Liver (tissue), 9 donors: Measurements from ENCODE around the gene PTPRN2. TPM values are rescaled to one million over a fixed set of nuclear protein-coding genes. Genes with fewer than 3 reads are reported as not detected.

ENCODE experiments used
- DNase-seq: peaks from one replicate; pipeline ENCODE4 v3.0.0-alpha.2; 2017; ENCODE audit warnings: low spot score
- H3K27ac ChIP-seq, 2 donors: one replicate each; pipeline ENCODE4 v1.7.0; 2013; ENCODE audit warnings: inconsistent platforms in 2 of 2, low read length in 2 of 2, control low read depth in 1 of 2, low read depth in 1 of 2, mild to moderate bottlenecking in 1 of 2
- H3K27me3 ChIP-seq, 4 donors: one replicate each; pipeline versions ENCODE4 v1.6.1 to v1.7.0; 2013; ENCODE audit warnings: low read length in 3 of 4, inconsistent platforms in 1 of 4, mild to moderate bottlenecking in 1 of 4, moderate library complexity in 1 of 4; ENCODE audit not compliant: control insufficient read depth in 4 of 4, insufficient read depth in 4 of 4
- H3K36me3 ChIP-seq, 4 donors: one replicate each; pipeline versions ENCODE4 v1.6.1 to v1.7.0; 2013; ENCODE audit warnings: low read length in 3 of 4, mild to moderate bottlenecking in 3 of 4, low read depth in 1 of 4, moderate library complexity in 1 of 4; ENCODE audit not compliant: control insufficient read depth in 4 of 4, insufficient read depth in 3 of 4
- H3K4me1 ChIP-seq, 4 donors: one replicate each; pipeline versions ENCODE4 v1.6.1 to v1.7.0; 2013; ENCODE audit warnings: low read length in 3 of 4, mild to moderate bottlenecking in 3 of 4, moderate library complexity in 1 of 4; ENCODE audit not compliant: control insufficient read depth in 4 of 4, insufficient read depth in 4 of 4
- H3K4me3 ChIP-seq, 3 donors: one replicate each; pipeline versions ENCODE4 v1.6.1 to v1.7.0; 2013; ENCODE audit warnings: low read length in 3 of 3, control low read depth in 1 of 3, low read depth in 1 of 3, mild to moderate bottlenecking in 1 of 3
- H3K9ac ChIP-seq, 2 donors: one replicate each; pipeline ENCODE4 v1.7.0; 2013; ENCODE audit warnings: low read length in 2 of 2, mild to moderate bottlenecking in 2 of 2, moderate library complexity in 2 of 2, control low read depth in 1 of 2, low read depth in 1 of 2
- H3K9me3 ChIP-seq, 4 donors: one replicate each; pipeline versions ENCODE4 v1.6.1 to v1.7.0; 2013; ENCODE audit warnings: low read length in 3 of 4; ENCODE audit not compliant: control insufficient read depth in 4 of 4
- ATF3 ChIP-seq: IDR thresholded peaks from 2 replicates; pipeline ENCODE4 v1.6.1; 2016; ENCODE audit warnings: antibody characterized with exemption
- CTCF ChIP-seq: fragments of 150-350 bp; IDR thresholded peaks from 2 replicates; pipeline ENCODE4 v1.5.1; 2017; ENCODE audit warnings: improper control_type of control experiment, low read depth, low read length; ENCODE audit not compliant: missing input control
- FOXA1 ChIP-seq: IDR thresholded peaks from 2 replicates; pipeline ENCODE4 v1.6.1; 2016; ENCODE audit warnings: antibody characterized with exemption
- HNF4A ChIP-seq, 2 donors: conservative IDR thresholded peaks; 2 replicates each; pipeline ENCODE4 v1.6.1; 2016; ENCODE audit warnings: antibody characterized with exemption in 2 of 2, mild to moderate bottlenecking in 2 of 2
- HNF4G ChIP-seq: IDR thresholded peaks from 2 replicates; pipeline ENCODE4 v1.6.1; 2016; ENCODE audit warnings: antibody characterized with exemption
- JUND ChIP-seq, 2 donors: IDR thresholded peaks; 2 replicates each; pipeline ENCODE4 v1.6.1; 2016; ENCODE audit warnings: antibody characterized with exemption in 2 of 2
- NR2F2 ChIP-seq: IDR thresholded peaks from 2 replicates; pipeline ENCODE4 v1.6.1; 2016; ENCODE audit warnings: antibody characterized with exemption
- REST ChIP-seq: IDR thresholded peaks from 2 replicates; pipeline ENCODE4 v1.6.1; 2016; ENCODE audit warnings: antibody characterized with exemption, mild to moderate bottlenecking
- RXRA ChIP-seq, 2 donors: IDR thresholded peaks; 2 replicates each; pipeline ENCODE4 v1.6.1; 2017 to 2018; ENCODE audit warnings: antibody characterized with exemption in 2 of 2, mild to moderate bottlenecking in 1 of 2
- SP1 ChIP-seq: IDR thresholded peaks from 2 replicates; pipeline ENCODE4 v1.6.1; 2018; ENCODE audit warnings: antibody characterized with exemption, mild to moderate bottlenecking
- WGBS: extraction: QIAGEN DNeasy Blood & Tissue Kit; methylation state at CpG from one replicate; pipeline ENCODE4 v1.1.7; 2013; 5-methylcytosine and 5-hydroxymethylcytosine counted together
- polyA plus RNA-seq, 2 donors: library from polyadenylated mRNA; stranded (reverse) in 1 of 2; unstranded in 1 of 2; fragments of 200-250 nt in 1 of 2; fragments of >200 nt in 1 of 2; fragmentation: Nextera tagmentation in 1 of 2; extraction: Ambion mirVana in 1 of 2; gene quantifications; one replicate each; pipeline versions ENCODE4 v1.2.1 to v1.2.3, GENCODE V29; 2013 to 2015
- total RNA-seq, 2 donors: library from RNA; depleted of rRNA; stranded (reverse); fragments of >200 nt; gene quantifications; one replicate each; pipeline ENCODE4 v1.2.3, GENCODE V29; 2014
- donor health status: healthy.
- donor health status: healthy.
- donor health status: healthy.
- donor health status: healthy.
- donor health status: healthy.

The PTPRN2 gene
- total and polyA plus RNA-seq, 4 donors = 0.75 to 1.9 (median 1.1) TPM

- H3K4me3 ChIP-seq = no peak overlapping the region
- no peak for DNase-seq
- H3K36me3 ChIP-seq = no peaks in the 10 kb centered on the region
- H3K9me3 ChIP-seq = peaks cover 0 to 20% (median 8%) of the 10 kb centered on the region in 4 donors
- H3K9ac ChIP-seq = no peak overlapping the region
- WGBS = 83% methylated on average over 11 of the region's 11 CpGs
- TF ChIP-seq NR2F2 = no peak
- peaks cover 0 to 3% (median 0%) of the 10 kb centered on the region in 4 donors for H3K27me3 ChIP-seq
- no peaks in the 10 kb centered on the region for H3K4me1 ChIP-seq
- no peak overlapping the region for H3K27ac ChIP-seq
Measured at GRCh38 chr7:158576050-158576762, 11.4 kb downstream of the PTPRN2 start.

GRCh38 chr7:158574308-158575036 is 13.2 kb downstream of the PTPRN2 start:
- DNase-seq = no peak
- Histone ChIP-seq H3K4me1 (no peaks in the 10 kb centered on the region), H3K27me3 (peaks cover 0 to 6% (median 3%) of the 10 kb centered on the region in 4 donors), H3K4me3 (no peak overlapping the region), H3K36me3 (no peaks in the 10 kb centered on the region), H3K9ac (no peak overlapping the region), H3K9me3 (peaks cover 0 to 5% (median under 1%) of the 10 kb centered on the region in 4 donors), H3K27ac (no peak overlapping the region)
- TF ChIP-seq HNF4G = no peak
- TF ChIP-seq HNF4A (conservative IDR thresholded peaks at IDR 0.05) = no peak
- TF ChIP-seq REST = no peak
- WGBS = 79% methylated on average over 8 of the region's 8 CpGs

- H3K27me3 ChIP-seq = peaks cover 0 to 6% (median 3%) of the 10 kb centered on the region in 4 donors
- H3K36me3 ChIP-seq = no peaks in the 10 kb centered on the region
- H3K9ac ChIP-seq = no peak overlapping the region
- WGBS = 51% methylated on average over 4 of the region's 4 CpGs
- H3K4me3 ChIP-seq = no peak overlapping the region
- H3K4me1 ChIP-seq = no peaks in the 10 kb centered on the region
- DNase-seq = no peak
- H3K27ac ChIP-seq = no peak overlapping the region
- H3K9me3 ChIP-seq = no peaks in the 10 kb centered on the region
- no peak for TF ChIP-seq SP1
Measured at GRCh38 chr7:158573310-158573709, 14.3 kb downstream of the PTPRN2 start.

GRCh38 chr7:158572000-158572828 is 15.4 kb downstream of the PTPRN2 start:
- Histone ChIP-seq H3K27ac (no peak overlapping the region), H3K4me3 (no peak overlapping the region), H3K27me3 (peaks cover 0 to 6% (median 3%) of the 10 kb centered on the region in 4 donors), H3K36me3 (no peaks in the 10 kb centered on the region), H3K4me1 (no peaks in the 10 kb centered on the region), H3K9me3 (no peaks in the 10 kb centered on the region), H3K9ac (no peak overlapping the region)
- TF ChIP-seq ATF3 (no peak), HNF4G (no peak), FOXA1 (no peak), NR2F2 (no peak), JUND (IDR thresholded peaks at IDR 0.05) (no peak), RXRA (IDR thresholded peaks at IDR 0.05) (no peak), CTCF (no peak)
- no peak for DNase-seq
- whole genome bisulfite sequencing = 39% methylated on average over 7 of the region's 7 CpGs
